Prostate gland (tissue), 2 donors: ENCODE data around the gene SSU72.

Experiments
- POLR2A ChIP-seq: fragments of 450-650 bp; IDR thresholded peaks from one replicate; pipeline ENCODE4 v1.6.1; 2016; ENCODE audit warnings: antibody characterized with exemption, mild to moderate bottlenecking
- POLR2AphosphoS5 ChIP-seq: sonication (generic); formaldehyde crosslinking; IDR thresholded peaks from one replicate; pipeline ENCODE4 v1.6.1; 2017; ENCODE audit warnings: antibody characterized with exemption
- TF ChIP-seq, protein P1 (sequence below), 4 experiments: fragments of 200-600 bp in 2 of 4; fragments of 450-650 bp in 2 of 4; sonication (generic) in 2 of 4; IDR thresholded peaks; 1 replicate in 3 of 4; 2 replicates in 1 of 4; pipeline ENCODE4 v1.5.1; 2016 to 2019; ENCODE audit warnings: antibody characterized with exemption in 4 of 4, mild to moderate bottlenecking in 2 of 4, moderate library complexity in 2 of 4

GRCh38 chr1:1616045-1616790 is 41.6 kb upstream of the SSU72 start:
- TF ChIP-seq POLR2A (no peak), POLR2AphosphoS5 (no peak)
- TF ChIP-seq, protein P1, sequence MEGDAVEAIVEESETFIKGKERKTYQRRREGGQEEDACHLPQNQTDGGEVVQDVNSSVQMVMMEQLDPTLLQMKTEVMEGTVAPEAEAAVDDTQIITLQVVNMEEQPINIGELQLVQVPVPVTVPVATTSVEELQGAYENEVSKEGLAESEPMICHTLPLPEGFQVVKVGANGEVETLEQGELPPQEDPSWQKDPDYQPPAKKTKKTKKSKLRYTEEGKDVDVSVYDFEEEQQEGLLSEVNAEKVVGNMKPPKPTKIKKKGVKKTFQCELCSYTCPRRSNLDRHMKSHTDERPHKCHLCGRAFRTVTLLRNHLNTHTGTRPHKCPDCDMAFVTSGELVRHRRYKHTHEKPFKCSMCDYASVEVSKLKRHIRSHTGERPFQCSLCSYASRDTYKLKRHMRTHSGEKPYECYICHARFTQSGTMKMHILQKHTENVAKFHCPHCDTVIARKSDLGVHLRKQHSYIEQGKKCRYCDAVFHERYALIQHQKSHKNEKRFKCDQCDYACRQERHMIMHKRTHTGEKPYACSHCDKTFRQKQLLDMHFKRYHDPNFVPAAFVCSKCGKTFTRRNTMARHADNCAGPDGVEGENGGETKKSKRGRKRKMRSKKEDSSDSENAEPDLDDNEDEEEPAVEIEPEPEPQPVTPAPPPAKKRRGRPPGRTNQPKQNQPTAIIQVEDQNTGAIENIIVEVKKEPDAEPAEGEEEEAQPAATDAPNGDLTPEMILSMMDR (IDR thresholded peaks at IDR 0.05) = peak in 1 of 4 experiments; percentile 4
